ENCODE results near the gene WWOX.

Gene WWOX

GRCh38 chr16:78895681-78896080 is 796.2 kb downstream of the WWOX start:
- CTCF ChIA-PET, result no interaction called here
- DNase-seq (ENCODE audit: extremely low spot score), result no peak
- POLR2A ChIA-PET, result no interaction called here
- no peak for TF ChIP-seq CTCF (IDR thresholded peaks at IDR 0.05; ENCODE audit: control extremely low read depth, extremely low read depth, low read depth, missing control alignments)

GRCh38 chr16:78896280-78896679 is 796.8 kb downstream of the WWOX start:
- no peak for DNase-seq (ENCODE audit: extremely low spot score)
- POLR2A ChIA-PET, result no interaction called here
- TF ChIP-seq CTCF (IDR thresholded peaks at IDR 0.05; ENCODE audit: control extremely low read depth, extremely low read depth, low read depth, missing control alignments), result no peak
- CTCF ChIA-PET, result interaction anchor here (1.4 kb wide), 1 partner anchor 16 kb away, joined by 3 read pairs; no protein-coding TSS in a partner anchor

- CTCF ChIA-PET, result interaction anchor here (1.4 kb wide), 1 partner anchor 15 kb away, joined by 3 read pairs; no protein-coding TSS in a partner anchor
- DNase-seq (ENCODE audit: extremely low spot score), result no peak
- POLR2A ChIA-PET, result no interaction called here
- TF ChIP-seq CTCF (IDR thresholded peaks at IDR 0.05; ENCODE audit: control extremely low read depth, extremely low read depth, low read depth, missing control alignments), result no peak
Measured at GRCh38 chr16:78897299-78897698, 797.8 kb downstream of the WWOX start.

- ChIA-PET CTCF (no interaction called here), POLR2A (no interaction called here)
- DNase-seq (ENCODE audit: extremely low spot score), result no peak
- no peak for TF ChIP-seq CTCF (IDR thresholded peaks at IDR 0.05; ENCODE audit: control extremely low read depth, extremely low read depth, low read depth, missing control alignments)
Measured at GRCh38 chr16:78900044-78900811, 800.8 kb downstream of the WWOX start.

- ChIA-PET CTCF (no interaction called here), POLR2A (no interaction called here)
Measured at GRCh38 chr16:78900966-78901365, 801.5 kb downstream of the WWOX start.

GRCh38 chr16:78902321-78902720 is 802.9 kb downstream of the WWOX start:
- DNase-seq (ENCODE audit: extremely low spot score), result no peak
- POLR2A ChIA-PET, result no interaction called here
- CTCF ChIA-PET, result no interaction called here
- TF ChIP-seq CTCF (IDR thresholded peaks at IDR 0.05; ENCODE audit: control extremely low read depth, extremely low read depth, low read depth, missing control alignments), result no peak

More at GRCh38 chr16:78900966-78901365, 801.5 kb downstream of the WWOX start:
- no peak for TF ChIP-seq CTCF (IDR thresholded peaks at IDR 0.05; ENCODE audit: control extremely low read depth, extremely low read depth, low read depth, missing control alignments)
- DNase-seq (ENCODE audit: extremely low spot score), result no peak
